Trophoblast cell (in vitro differentiated cells and primary cell): ENCODE results near the gene ACY1.
"Not testable (repeated sequence)": the region's sequence is repeated elsewhere in the genome, so short reads cannot be mapped to it uniquely, and the experiment has no call there.

Experiments used
- DNase-seq, 2 donors: peaks; one replicate each; pipeline ENCODE4 v3.0.0-alpha.2; 2016
- H2AFZ ChIP-seq: 2 replicates; pipeline ENCODE4 v1.6.1; 2013; ENCODE audit warnings: low read length, moderate library complexity, mild to moderate bottlenecking; ENCODE audit not compliant: insufficient read depth, poor library complexity
- H2AK5ac ChIP-seq: 2 replicates; pipeline ENCODE4 v1.6.1; 2013; ENCODE audit warnings: mild to moderate bottlenecking, low read length
- H2BK120ac ChIP-seq: 2 replicates; pipeline ENCODE4 v1.6.1; 2013; ENCODE audit warnings: low read length, mild to moderate bottlenecking, moderate library complexity; ENCODE audit not compliant: insufficient read depth, poor library complexity
- H2BK12ac ChIP-seq: 2 replicates; pipeline ENCODE4 v1.6.1; 2013; ENCODE audit warnings: mild to moderate bottlenecking, low read length, moderate library complexity
- H2BK5ac ChIP-seq: 2 replicates; pipeline ENCODE4 v1.6.1; 2013; ENCODE audit warnings: low read length, low read depth, moderate library complexity, mild to moderate bottlenecking; ENCODE audit not compliant: poor library complexity
- H3K14ac ChIP-seq: 2 replicates; pipeline ENCODE4 v1.6.1; 2013; ENCODE audit warnings: mild to moderate bottlenecking, low read length
- H3K18ac ChIP-seq: 2 replicates; pipeline ENCODE4 v1.6.1; 2013; ENCODE audit warnings: mild to moderate bottlenecking, low read length
- H3K23ac ChIP-seq: 2 replicates; pipeline ENCODE4 v1.6.1; 2013; ENCODE audit warnings: low read length
- H3K27ac ChIP-seq: 2 replicates; pipeline ENCODE4 v1.5.1; 2013; ENCODE audit warnings: low read depth, mild to moderate bottlenecking, inconsistent platforms, low read length, moderate library complexity
- H3K27me3 ChIP-seq: 2 replicates; pipeline ENCODE4 v1.6.1; 2013; ENCODE audit warnings: inconsistent platforms, mild to moderate bottlenecking, low read length, moderate library complexity; ENCODE audit not compliant: insufficient read depth
- H3K36me3 ChIP-seq, 2 experiments: 1 replicate in 1 of 2; 2 replicates in 1 of 2; pipeline ENCODE4 v1.6.1; 2013; ENCODE audit warnings: low read length in 2 of 2, mild to moderate bottlenecking in 2 of 2, moderate library complexity in 1 of 2; ENCODE audit not compliant: insufficient read depth in 2 of 2, control insufficient read depth in 1 of 2
- H3K4ac ChIP-seq: 2 replicates; pipeline ENCODE4 v1.6.1; 2013; ENCODE audit warnings: low read depth, mild to moderate bottlenecking, low read length, moderate library complexity
- H3K4me1 ChIP-seq, 2 experiments: 1 replicate in 1 of 2; 2 replicates in 1 of 2; pipeline ENCODE4 v1.6.1; 2013; ENCODE audit warnings: low read length in 2 of 2, mild to moderate bottlenecking in 2 of 2, moderate library complexity in 1 of 2; ENCODE audit not compliant: insufficient read depth in 2 of 2, control insufficient read depth in 1 of 2
- H3K4me2 ChIP-seq: 2 replicates; pipeline ENCODE4 v1.6.1; 2013; ENCODE audit warnings: inconsistent platforms, mild to moderate bottlenecking, low read length, moderate library complexity
- H3K4me3 ChIP-seq: 2 replicates; pipeline ENCODE4 v1.5.1; 2013; ENCODE audit warnings: mild to moderate bottlenecking, low read depth, low read length, inconsistent platforms
- H3K79me1 ChIP-seq: one replicate; pipeline ENCODE4 v1.6.1; 2013; ENCODE audit warnings: low read length
- H3K79me2 ChIP-seq: 2 replicates; pipeline ENCODE4 v1.6.1; 2013; ENCODE audit warnings: low read length, mild to moderate bottlenecking; ENCODE audit not compliant: control insufficient read depth, insufficient read depth, poor library complexity
- H3K9ac ChIP-seq: 2 replicates; pipeline ENCODE4 v1.6.1; 2013; ENCODE audit warnings: mild to moderate bottlenecking, low read length
- H3K9me3 ChIP-seq: 2 replicates; pipeline ENCODE4 v1.6.1; 2013; ENCODE audit warnings: low read depth, mild to moderate bottlenecking, control low read depth, inconsistent platforms, low read length; ENCODE audit not compliant: insufficient read depth
- H4K12ac ChIP-seq: 2 replicates; pipeline ENCODE4 v1.6.1; 2013; ENCODE audit warnings: low read depth, mild to moderate bottlenecking, low read length, moderate library complexity
- H4K8ac ChIP-seq: 2 replicates; pipeline ENCODE4 v1.6.1; 2013; ENCODE audit warnings: low read depth, mild to moderate bottlenecking, low read length, moderate library complexity
- H4K91ac ChIP-seq: one replicate; pipeline ENCODE4 v1.6.1; 2013; ENCODE audit warnings: low read depth, mild to moderate bottlenecking, low read length, moderate library complexity
- WGBS: extraction: QIAGEN DNeasy Blood & Tissue Kit; methylation state at CpG from one replicate; pipeline ENCODE4 v1.1.7; 2013; ENCODE audit warnings: missing lambda C conversion rate; ENCODE audit not compliant: insufficient read length, insufficient coverage; ENCODE audit errors: extremely low coverage; 5-methylcytosine and 5-hydroxymethylcytosine counted together

Gene ACY1

GRCh38 chr3:51992017-51992682 lies 8.8 kb downstream of the ACY1 start:
- H4K8ac ChIP-seq = no peak overlapping the region
- H3K9ac ChIP-seq = no peak overlapping the region
- H3K14ac ChIP-seq = no peak overlapping the region
- H3K27ac ChIP-seq = no peak overlapping the region
- no peak overlapping the region for H3K18ac ChIP-seq
- peaks cover 11% of the 10 kb centered on the region for H3K79me2 ChIP-seq
- no peak overlapping the region for H3K4ac ChIP-seq
- H3K4me3 ChIP-seq = no peak overlapping the region
- H4K12ac ChIP-seq = no peak overlapping the region
- no peaks in the 10 kb centered on the region for H3K27me3 ChIP-seq
- H4K91ac ChIP-seq = no peak overlapping the region
- peaks cover 32 to 35% of the 10 kb centered on the region in 2 experiments for H3K36me3 ChIP-seq
- no peak for DNase-seq
- no peak overlapping the region for H3K23ac ChIP-seq
- no peak overlapping the region for H2AK5ac ChIP-seq
- no CpG with 5 or more reads among the region's 3 CpGs for WGBS
- no peak overlapping the region for H2BK5ac ChIP-seq
- H3K79me1 ChIP-seq = peaks cover 8% of the 10 kb centered on the region
- no peak overlapping the region for H2BK12ac ChIP-seq
- H3K9me3 ChIP-seq = no peaks in the 10 kb centered on the region
- H3K4me2 ChIP-seq = no peak overlapping the region
- peaks cover 11 to 13% of the 10 kb centered on the region in 2 experiments for H3K4me1 ChIP-seq
- H2AFZ ChIP-seq = no peak overlapping the region
- H2BK120ac ChIP-seq = no peak overlapping the region

GRCh38 chr3:51993657-51994056 lies 10.3 kb downstream of the ACY1 start:
- not testable (repeated sequence) for H3K4me2 ChIP-seq, H2BK12ac ChIP-seq, H3K27me3 ChIP-seq, H3K9ac ChIP-seq, H2AK5ac ChIP-seq, DNase-seq, H3K4ac ChIP-seq, H3K23ac ChIP-seq, H3K9me3 ChIP-seq, H2AFZ ChIP-seq, H2BK120ac ChIP-seq, H3K27ac ChIP-seq, H3K4me3 ChIP-seq, H4K91ac ChIP-seq, H4K12ac ChIP-seq, H2BK5ac ChIP-seq, H3K18ac ChIP-seq, H3K14ac ChIP-seq, H4K8ac ChIP-seq, H3K79me1 ChIP-seq
- peaks cover 11% of the 10 kb centered on the region for H3K79me2 ChIP-seq
- peaks cover 13% of the 10 kb centered on the region in 2 experiments for H3K4me1 ChIP-seq
- WGBS = no CpG with 5 or more reads among the region's 13 CpGs
- peaks cover 32 to 35% of the 10 kb centered on the region in 2 experiments for H3K36me3 ChIP-seq

- Histone ChIP-seq H4K91ac (no peak overlapping the region), H2BK12ac (peak overlapping the region; percentile 33), H3K4me3 (peak overlapping the region; percentile 58), H3K4me2 (peak overlapping the region; percentile 82), H3K14ac (no peak overlapping the region), H2BK5ac (no peak overlapping the region), H3K79me1 (peaks cover 8% of the 10 kb centered on the region), H3K23ac (no peak overlapping the region), H3K4ac (peak overlapping the region; percentile 99), H3K9ac (peak overlapping the region; percentile 94), H3K9me3 (no peaks in the 10 kb centered on the region), H4K8ac (peak overlapping the region; percentile 41), H4K12ac (peak overlapping the region; percentile 49), H3K79me2 (peaks cover 11% of the 10 kb centered on the region), H3K4me1 (peaks cover 13% of the 10 kb centered on the region in 2 experiments), H2AK5ac (no peak overlapping the region), H2AFZ (no peak overlapping the region), H3K27me3 (no peaks in the 10 kb centered on the region), H3K18ac (peak overlapping the region; percentile 34), H3K36me3 (peaks cover 32 to 33% of the 10 kb centered on the region in 2 experiments), H3K27ac (no peak overlapping the region), H2BK120ac (no peak overlapping the region)
- no CpG with 5 or more reads among the region's 2 CpGs for WGBS
- DNase-seq = no peak
Measured at GRCh38 chr3:51994530-51994929, 11.2 kb downstream of the ACY1 start.

GRCh38 chr3:51995346-51996163 lies 12.2 kb downstream of the ACY1 start, which contains the start of gene RPL29:
RPL29 (minus strand) TSS chr3:51995895; CDS start chr3:51995461, 434 bp downstream.
- H2AFZ ChIP-seq = peak within 1 kb of the TSS; percentile 84
- WGBS = no CpG with 5 or more reads among the region's 40 CpGs
- H3K27me3 ChIP-seq = no peaks in the 10 kb centered on the region
- no peak within 1 kb of the TSS for H3K23ac ChIP-seq
- H3K4ac ChIP-seq = peak within 1 kb of the TSS; percentile 99
- peak within 1 kb of the TSS; percentile 86 for H4K12ac ChIP-seq
- H3K9ac ChIP-seq = peak within 1 kb of the TSS; percentile 94
- H4K91ac ChIP-seq = peak within 1 kb of the TSS; percentile 94
- DNase-seq = peak; percentile 91 to 97
- H4K8ac ChIP-seq = peak within 1 kb of the TSS; percentile 98
- peak within 1 kb of the TSS; percentile 95 for H3K14ac ChIP-seq
- H2BK120ac ChIP-seq = peak within 1 kb of the TSS; percentile 59
- H3K4me2 ChIP-seq = peak within 1 kb of the TSS; percentile 82
- peaks cover 13% of the 10 kb centered on the region in 2 experiments for H3K4me1 ChIP-seq
- no peaks in the 10 kb centered on the region for H3K9me3 ChIP-seq
- peak within 1 kb of the TSS; percentile 92 for H3K18ac ChIP-seq
- peaks cover 8% of the 10 kb centered on the region for H3K79me1 ChIP-seq
- peaks cover 32 to 33% of the 10 kb centered on the region in 2 experiments for H3K36me3 ChIP-seq
- H3K79me2 ChIP-seq = peaks cover 11% of the 10 kb centered on the region
- H2AK5ac ChIP-seq = peak within 1 kb of the TSS; percentile 93
- H2BK5ac ChIP-seq = peak within 1 kb of the TSS; percentile 90
- peak within 1 kb of the TSS; percentile 95 for H3K4me3 ChIP-seq
- peak within 1 kb of the TSS; percentile 84 for H3K27ac ChIP-seq
- H2BK12ac ChIP-seq = no peak within 1 kb of the TSS
